ENCODE measurements around the gene SCT.

DNA sequence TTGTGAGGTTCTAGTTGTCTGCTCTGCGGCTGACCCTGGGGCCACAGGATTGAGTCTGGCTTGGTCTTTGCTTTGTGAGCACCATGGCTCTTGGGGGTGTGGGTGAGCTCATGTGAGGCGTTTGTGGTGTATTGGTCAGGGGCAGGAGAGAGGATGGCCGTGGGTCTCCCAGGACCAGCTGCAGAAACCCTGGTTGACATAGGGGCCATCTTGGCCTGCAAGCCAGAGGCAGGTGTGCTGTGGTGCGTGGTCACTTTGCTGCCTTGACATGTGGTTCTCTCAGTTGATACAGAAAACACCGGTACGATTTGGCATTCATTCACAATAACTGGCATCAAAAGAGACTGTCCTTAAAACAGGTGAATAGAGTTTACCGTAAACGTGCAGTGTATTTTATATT is 39.4 kb downstream of the SCT start:
- TF ChIP-seq EZH2 (IDR thresholded peaks at IDR 0.05; ENCODE audit: insufficient read depth, poor library complexity, severe bottlenecking) (no peak), EZH2phosphoT487 (IDR thresholded peaks at IDR 0.05; ENCODE audit: insufficient read depth, low read depth) (no peak)

Data from GM23248 (cell line).